GM12878 (cell line): ENCODE data around the gene FUCA2. TPM values are rescaled to one million over a fixed set of nuclear protein-coding genes. Genes with fewer than 3 reads are reported as not detected.

Experiments used
- ATAC-seq: fragments of 200-7000 bp; cut with Tn5 transposase; 3 replicates; pipeline ENCODE4 v1.9.1; 2020; ENCODE audit warnings: mild to moderate bottlenecking, moderate library complexity
- BruUV-seq: library from RNA; stranded (reverse); fragments of 400-500 nt; replicated peaks from 2 replicates; lab custom pipeline; 2021; lab: Mats Ljungman, UMichigan
- CTCF ChIA-PET: fragments of 300-600 bp; sonication (Branson Sonifier 250); formaldehyde crosslinking; extraction: SDS; loops from one replicate; lab custom pipeline; 2021; ENCODE audit warnings: inconsistent platforms; lab: Yijun Ruan, JAX
- POLR2A ChIA-PET: fragments of 350-600 bp; formaldehyde crosslinking; extraction: SDS; loops from one replicate; lab custom pipeline; 2021; ENCODE audit warnings: inconsistent platforms; lab: Charles Lee
- RAD21 ChIA-PET: fragments of 300-600 bp; sonication (Branson Sonifier 250); formaldehyde crosslinking; loops from one replicate; lab custom pipeline; 2023; ENCODE audit warnings: antibody characterized with exemption; ENCODE audit not compliant: unreplicated experiment; lab: Charles Lee
- SMC1A ChIA-PET: fragments of 300-600 bp; sonication (Branson Sonifier 250); formaldehyde crosslinking; loops from one replicate; lab custom pipeline; 2023; ENCODE audit not compliant: unreplicated experiment, uncharacterized antibody; lab: Charles Lee
- DNase-seq: peaks from one replicate; pipeline ENCODE4 v3.0.0-alpha.2; 2011; ENCODE audit warnings: low read depth, low spot score
- FAIRE-seq: peaks from 3 replicates; lab custom pipeline; 2011; peaks lifted over from hg19 to GRCh38; lab: Jason Lieb, UNC
- H2AFZ ChIP-seq: 2 replicates; pipeline ENCODE4 v1.6.0; 2011; ENCODE audit warnings: low read depth, low read length, control low read depth; ENCODE audit not compliant: control insufficient read depth
- H3K27ac ChIP-seq: 2 replicates; pipeline ENCODE4 v1.5.1; 2011; ENCODE audit warnings: control low read depth; ENCODE audit not compliant: control insufficient read depth, insufficient read depth
- H3K27me3 ChIP-seq, 2 experiments: replicated peaks in 1 of 2; 2 replicates each; pipeline versions ENCODE4 v1.6.0 to v1.6.1; 2011; ENCODE audit warnings: low read length in 1 of 2; ENCODE audit not compliant: control insufficient read depth in 2 of 2, insufficient read depth in 2 of 2
- H3K36me3 ChIP-seq, 2 experiments: 2 replicates each; pipeline ENCODE4 v1.5.1; 2011; ENCODE audit warnings: low read length in 1 of 2; ENCODE audit not compliant: control insufficient read depth in 2 of 2, insufficient read depth in 2 of 2
- H3K4me1 ChIP-seq: 2 replicates; pipeline ENCODE4 v1.6.1; 2011; ENCODE audit warnings: mild to moderate bottlenecking, low read length, moderate library complexity, mixed read lengths; ENCODE audit not compliant: control insufficient read depth, insufficient read depth
- H3K4me2 ChIP-seq: 2 replicates; pipeline ENCODE4 v1.6.0; 2011; ENCODE audit warnings: control low read depth; ENCODE audit not compliant: control insufficient read depth, insufficient read depth
- H3K4me3 ChIP-seq: fragments of 200-600 bp; sonication (generic); 2 replicates; pipeline ENCODE4 v1.5.1; 2016
- H3K79me2 ChIP-seq: 2 replicates; pipeline ENCODE4 v1.6.0; 2011; ENCODE audit warnings: low read length; ENCODE audit not compliant: control insufficient read depth, insufficient read depth
- H3K9ac ChIP-seq: 2 replicates; pipeline ENCODE4 v1.8.0; 2011; ENCODE audit warnings: low read length, control low read depth, mixed read lengths; ENCODE audit not compliant: control insufficient read depth, insufficient read depth
- H3K9me3 ChIP-seq: replicated peaks from 3 replicates; pipeline ENCODE4 v1.5.1; 2011; ENCODE audit warnings: mild to moderate bottlenecking, low read length; ENCODE audit not compliant: control insufficient read depth, insufficient read depth
- H4K20me1 ChIP-seq: 2 replicates; pipeline ENCODE4 v1.6.0; 2011; ENCODE audit not compliant: control insufficient read depth, insufficient read depth
- ATF7 ChIP-seq: fragments of 450-650 bp; IDR thresholded peaks from 2 replicates; pipeline ENCODE4 v1.6.1; 2016; ENCODE audit warnings: low read depth, mild to moderate bottlenecking
- CREM ChIP-seq: IDR thresholded peaks from 2 replicates; pipeline ENCODE4 v1.6.1; 2014; ENCODE audit warnings: antibody characterized with exemption, low read depth
- CTCF ChIP-seq, 3 experiments: IDR thresholded peaks in 2 of 3; conservative IDR thresholded peaks in 1 of 3; 2 replicates each; pipeline ENCODE4 v1.5.1; 2011; ENCODE audit warnings: low read depth in 3 of 3, low read length in 3 of 3, mild to moderate bottlenecking in 3 of 3, control low read depth in 2 of 3, moderate library complexity in 2 of 3, inconsistent platforms in 1 of 3, mixed read lengths in 1 of 3; ENCODE audit not compliant: control insufficient read depth in 2 of 3, insufficient read depth in 1 of 3; ENCODE audit errors: extremely low read depth in 1 of 3
- EGR1 ChIP-seq, 2 experiments: IDR thresholded peaks; 1 replicate in 1 of 2; 2 replicates in 1 of 2; pipeline ENCODE4 v1.6.1; 2011 to 2012; ENCODE audit warnings: low read depth in 2 of 2, low read length in 2 of 2, borderline replicate concordance in 1 of 2, mild to moderate bottlenecking in 1 of 2, moderate library complexity in 1 of 2
- JUNB ChIP-seq: IDR thresholded peaks from 2 replicates; pipeline ENCODE4 v1.6.1; 2016; ENCODE audit warnings: antibody characterized with exemption, mild to moderate bottlenecking
- KLF5 ChIP-seq: fragments of 450-650 bp; IDR thresholded peaks from 2 replicates; pipeline ENCODE4 v1.6.1; 2014; ENCODE audit warnings: mild to moderate bottlenecking; ENCODE audit not compliant: partially characterized antibody
- MTA2 ChIP-seq: fragments of 450-650 bp; IDR thresholded peaks from 2 replicates; pipeline ENCODE4 v1.6.1; 2016; ENCODE audit warnings: low read depth, mild to moderate bottlenecking, moderate library complexity
- NFXL1 ChIP-seq: fragments of 450-650 bp; IDR thresholded peaks from 2 replicates; pipeline ENCODE4 v1.6.1; 2017; ENCODE audit warnings: antibody characterized with exemption, mild to moderate bottlenecking, borderline replicate concordance
- SIN3A ChIP-seq: IDR thresholded peaks from 2 replicates; pipeline ENCODE4 v1.6.1; 2012; ENCODE audit warnings: low read depth, low read length, improper control_type of control experiment
- SMAD1 ChIP-seq: fragments of 450-650 bp; IDR thresholded peaks from 2 replicates; pipeline ENCODE4 v1.6.1; 2018; ENCODE audit warnings: mild to moderate bottlenecking, low read depth; ENCODE audit not compliant: partially characterized antibody
- SPI1 ChIP-seq: IDR thresholded peaks from 2 replicates; pipeline ENCODE4 v1.6.1; 2011; ENCODE audit warnings: low read depth, mild to moderate bottlenecking, low read length, moderate library complexity, borderline replicate concordance; ENCODE audit not compliant: insufficient read depth
- YBX1 ChIP-seq: fragments of 450-650 bp; IDR thresholded peaks from 2 replicates; pipeline ENCODE4 v1.6.1; 2016; ENCODE audit warnings: antibody characterized with exemption
- ZBED1 ChIP-seq: IDR thresholded peaks from 2 replicates; pipeline ENCODE4 v1.6.1; 2016; ENCODE audit warnings: borderline replicate concordance
- WGBS: methylation state at CpG from one replicate; pipeline ENCODE4 v1.1.6; 2016; ENCODE audit warnings: low lambda C conversion rate; ENCODE audit not compliant: insufficient replicate concordance, insufficient coverage; ENCODE audit errors: missing lambda C conversion rate; 5-methylcytosine and 5-hydroxymethylcytosine counted together
- in situ Hi-C: fragments of 300-500 bp; cut with MboI; formaldehyde crosslinking; loops from 9 replicates; pipeline ENCODE4 v1.14.3; 2018; ENCODE audit warnings: mixed read lengths
- intact Hi-C: fragments of 100-400 bp; cut with micrococcal nuclease; formaldehyde crosslinking; loops from one replicate; pipeline ENCODE4 v1.14.2; 2022; ENCODE audit not compliant: unreplicated experiment
- polyA plus RNA-seq, 11 experiments: library from polyadenylated mRNA; depleted of rRNA in 4 of 11; unstranded in 6 of 11; stranded (reverse) in 5 of 11; fragments of >200 nt; fragmentation: Nextera tagmentation in 4 of 11; fragmentation: Illumina TruSeq in 1 of 11; extraction: Ambion mirVana in 4 of 11; extraction: Trizol in 1 of 11; gene quantifications; 1 replicate in 1 of 11; 2 replicates in 10 of 11; pipeline versions ENCODE4 v1.2.1 to v1.2.3, GENCODE V29; 2011 to 2016; ENCODE audit warnings: inconsistent platforms in 2 of 11, missing spikeins in 2 of 11, low read depth in 1 of 11
- total RNA-seq, 4 experiments: library from RNA; depleted of rRNA in 3 of 4; stranded (reverse); fragments of >200 nt in 3 of 4; fragmentation: Illumina TruSeq in 1 of 4; extraction: Trizol in 1 of 4; gene quantifications; 2 replicates each; pipeline versions ENCODE4 v1.2.1 to v1.2.3, GENCODE V29; 2013 to 2021

Gene FUCA2
- total and polyA plus RNA-seq, 10 of the 15 experiments (the other 5 are each of a cell fraction or from before 2014, with no cell fraction given): 5.7 to 36.2 (median 21.5) TPM

- FAIRE-seq (no peak), DNase-seq (no peak), ATAC-seq (peak; percentile 65)
- peaks cover 0 to 11% of the 10 kb centered on the region in 2 experiments; a peak in 3 of 4 replicates for H3K36me3 ChIP-seq
- SMC1A ChIA-PET: interaction anchor here (1.0 to 1.3 kb wide), 5 partner anchors 9 to 29 kb away, joined by 3 to 6 read pairs (median 3); no protein-coding TSS in a partner anchor
- no peaks in the 10 kb centered on the region for H3K27me3 ChIP-seq
- no peak overlapping the region for H3K4me2 ChIP-seq
- intact Hi-C loops: no loop called here
- TF ChIP-seq SIN3A: no peak
- no peak for TF ChIP-seq EGR1 (IDR thresholded peaks at IDR 0.05; ENCODE audit: borderline replicate concordance in 1 of 2, low read depth in 2 of 2, low read length in 2 of 2)
- no peak for TF ChIP-seq YBX1
- TF ChIP-seq SPI1: peak; percentile 65; the same call in 1 of the 2 replicates
- no peak for TF ChIP-seq SMAD1
- TF ChIP-seq JUNB: 0 out of 2 replicates have a peak, but pooled peaks have one; percentile 19
- TF ChIP-seq KLF5: no peak
- TF ChIP-seq CREM: no peak
- no peak for TF ChIP-seq ATF7
- no peak for TF ChIP-seq CTCF (IDR thresholded peaks at IDR 0.05 in 2 of 3, conservative IDR thresholded peaks at IDR 0.05 in 1 of 3; ENCODE audit: control insufficient read depth in 2 of 3, extremely low read depth in 1 of 3, insufficient read depth in 1 of 3, low read depth in 3 of 3, low read length in 3 of 3)
- no peak for TF ChIP-seq ZBED1
- TF ChIP-seq NFXL1: no peak
- peak; percentile 34; the same call in 1 of the 2 replicates for TF ChIP-seq MTA2
- no peaks in the 10 kb centered on the region for H3K79me2 ChIP-seq
- 63% methylated on average over 3 of the region's 3 CpGs for WGBS
- H3K9ac ChIP-seq: no peak overlapping the region
- H3K4me3 ChIP-seq: no peak overlapping the region
- H3K27ac ChIP-seq: no peak overlapping the region
- CTCF ChIA-PET: interaction anchor here (1.3 kb wide), 1 partner anchor 36 kb away, joined by 3 read pairs; no protein-coding TSS in a partner anchor
- no peaks in the 10 kb centered on the region for H3K9me3 ChIP-seq
- H2AFZ ChIP-seq: no peak overlapping the region; the same call in 1 of the 2 replicates
- RAD21 ChIA-PET: interaction anchor here (0.8 kb wide), 1 partner anchor 28 kb away, joined by 3 read pairs; the partner anchor contains the start of genes ADAT2 and PEX3
- BruUV-seq: no TSS peak
- in situ Hi-C loops: no loop called here
- POLR2A ChIA-PET: no interaction called here
- H3K4me1 ChIP-seq: peaks cover 4% of the 10 kb centered on the region; the same call in 1 of the 2 replicates
- H4K20me1 ChIP-seq: no peaks in the 10 kb centered on the region
These were observed 32.9 kb downstream of the FUCA2 start for GRCh38 chr6:143478479-143479062.
